ENCODE results near the gene PSMB7.

DNA sequence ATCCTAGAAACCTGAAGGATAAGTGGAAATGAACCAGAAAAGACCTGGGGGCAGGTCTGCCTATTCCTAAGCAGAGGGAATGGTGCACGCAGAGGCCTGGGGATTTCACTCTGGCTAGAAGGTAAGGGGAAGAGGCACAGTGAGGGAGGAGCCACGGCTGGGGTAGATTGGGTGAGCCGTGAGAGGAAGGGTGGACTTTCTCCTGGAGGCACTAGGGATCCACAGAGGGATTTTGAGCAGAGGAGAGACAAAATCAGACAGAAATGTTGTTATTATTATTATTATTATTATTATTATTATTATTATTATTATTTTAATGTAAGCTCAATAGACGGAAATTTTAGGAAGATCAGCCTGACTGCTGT, 32.0 kb upstream of the PSMB7 start:
- TF ChIP-seq, protein P1, sequence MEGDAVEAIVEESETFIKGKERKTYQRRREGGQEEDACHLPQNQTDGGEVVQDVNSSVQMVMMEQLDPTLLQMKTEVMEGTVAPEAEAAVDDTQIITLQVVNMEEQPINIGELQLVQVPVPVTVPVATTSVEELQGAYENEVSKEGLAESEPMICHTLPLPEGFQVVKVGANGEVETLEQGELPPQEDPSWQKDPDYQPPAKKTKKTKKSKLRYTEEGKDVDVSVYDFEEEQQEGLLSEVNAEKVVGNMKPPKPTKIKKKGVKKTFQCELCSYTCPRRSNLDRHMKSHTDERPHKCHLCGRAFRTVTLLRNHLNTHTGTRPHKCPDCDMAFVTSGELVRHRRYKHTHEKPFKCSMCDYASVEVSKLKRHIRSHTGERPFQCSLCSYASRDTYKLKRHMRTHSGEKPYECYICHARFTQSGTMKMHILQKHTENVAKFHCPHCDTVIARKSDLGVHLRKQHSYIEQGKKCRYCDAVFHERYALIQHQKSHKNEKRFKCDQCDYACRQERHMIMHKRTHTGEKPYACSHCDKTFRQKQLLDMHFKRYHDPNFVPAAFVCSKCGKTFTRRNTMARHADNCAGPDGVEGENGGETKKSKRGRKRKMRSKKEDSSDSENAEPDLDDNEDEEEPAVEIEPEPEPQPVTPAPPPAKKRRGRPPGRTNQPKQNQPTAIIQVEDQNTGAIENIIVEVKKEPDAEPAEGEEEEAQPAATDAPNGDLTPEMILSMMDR (IDR thresholded peaks at IDR 0.05): no peak
- TF ChIP-seq POLR2A (IDR thresholded peaks at IDR 0.05): no peak

Data from lower leg skin (tissue), 3 donors.